Measurements from ENCODE around the gene POGK. TPM values are rescaled to one million over a fixed set of nuclear protein-coding genes. Genes with fewer than 3 reads are reported as not detected.
"Not testable (repeated sequence)": the region's sequence is repeated elsewhere in the genome, so short reads cannot be mapped to it uniquely, and the experiment has no call there.

The POGK gene
- total and polyA plus RNA-seq, 9 of the 15 experiments (the other 6 are each of a cell fraction or from before 2014, with no cell fraction given): 6.1 to 44.5 (median 24.3) TPM

DNA sequence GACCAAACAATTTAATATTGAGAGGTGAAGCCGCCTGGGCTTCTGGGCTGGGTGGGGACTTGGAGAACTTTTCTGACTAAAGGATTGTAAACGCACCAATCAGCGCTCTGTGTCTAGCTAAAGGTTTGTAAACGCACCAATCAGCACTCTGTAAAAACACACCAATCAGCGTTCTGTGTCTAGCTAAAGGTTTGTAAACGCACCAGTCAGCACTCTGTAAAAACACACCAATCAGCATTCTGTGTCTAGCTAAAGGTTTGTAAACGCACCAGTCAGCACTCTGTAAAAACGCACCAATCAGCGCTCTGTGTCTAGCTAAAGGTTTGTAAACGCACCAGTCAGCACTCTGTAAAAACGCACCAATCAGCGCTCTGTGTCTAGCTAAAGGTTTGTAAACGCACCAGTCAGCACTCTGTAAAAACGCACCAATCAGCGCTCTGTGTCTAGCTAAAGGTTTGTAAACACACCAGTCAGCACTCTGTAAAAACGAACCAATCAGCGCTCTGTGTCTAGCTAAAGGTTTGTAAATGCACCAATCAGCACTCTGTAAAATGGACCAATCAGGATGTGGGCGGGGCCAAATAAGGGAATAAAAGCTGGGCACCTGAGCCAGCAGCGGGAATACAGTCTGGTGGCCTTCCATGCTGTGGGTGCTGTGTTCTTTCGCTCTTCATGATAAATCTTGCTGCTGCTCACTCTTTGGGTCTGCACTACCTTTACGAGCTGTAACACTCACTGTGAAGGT, 39.1 kb downstream of the POGK start:
- CTCF ChIA-PET (ENCODE audit: low intra/inter-chr PET ratio); in situ Hi-C loops (cut with MboI); H3K9me1 ChIP-seq (ENCODE audit: control insufficient read depth, insufficient read depth, low read length); intact Hi-C loops (cut with micrococcal nuclease); FAIRE-seq; BruUV-seq (replicated peaks); H2AFZ ChIP-seq (ENCODE audit: low read depth, low read length); H3K36me3 ChIP-seq (ENCODE audit: control insufficient read depth, insufficient read depth, low read length); H3K27ac ChIP-seq (ENCODE audit: extremely low read depth, low read depth, low read length); H3K9me3 ChIP-seq (replicated peaks; ENCODE audit: control insufficient read depth, insufficient read depth, low read depth, low read length); H3K27me3 ChIP-seq (ENCODE audit: control insufficient read depth in 2 of 2, insufficient read depth in 2 of 2, low read length in 2 of 2); ATAC-seq; H3K4me3 ChIP-seq; H3K4me2 ChIP-seq (ENCODE audit: insufficient read depth, low read length); DNase-seq (ENCODE audit: extremely low read depth in 1 of 4, low spot score in 3 of 4); H3K9ac ChIP-seq (ENCODE audit: insufficient read depth in 1 of 2, low read depth in 2 of 2, low read length in 2 of 2); H4K20me1 ChIP-seq (replicated peaks; ENCODE audit: control insufficient read depth, insufficient read depth, low read length): not testable (repeated sequence)
- H3K4me1 ChIP-seq (replicated peaks in 1 of 2; ENCODE audit: control insufficient read depth in 2 of 2, insufficient read depth in 2 of 2, low read length in 2 of 2): peaks cover 9 to 13% of the 10 kb centered on the region in 2 experiments; a peak in 4 of 5 replicates
- TF ChIP-seq CC2D1A (IDR thresholded peaks at IDR 0.05) (0 out of 2 replicates have a peak, but pooled peaks have one; percentile 42), NFYB (IDR thresholded peaks at IDR 0.05; ENCODE audit: extremely low read depth, insufficient read length) (peak; percentile 56), MBD2 (IDR thresholded peaks at IDR 0.05; ENCODE audit: borderline replicate concordance, low read depth) (0 out of 2 replicates have a peak, but pooled peaks have one; percentile 26), ZNF316 (IDR thresholded peaks at IDR 0.05) (peak; percentile 76), C11orf30 (IDR thresholded peaks at IDR 0.05; ENCODE audit: low read depth) (peak; percentile 16; the same call in 1 of the 2 replicates), MAFG (tag; conservative IDR thresholded peaks at IDR 0.05) (0 out of 2 replicates have a peak, but pooled peaks have one; percentile 29)
- peaks cover 27% of the 10 kb centered on the region for H3K79me2 ChIP-seq (ENCODE audit: control insufficient read depth, insufficient read depth, low read length)
- WGBS (ENCODE audit: insufficient coverage, low coverage, missing lambda C conversion rate): 86% methylated on average over 17 of the region's 21 CpGs
- POLR2A ChIA-PET: interaction anchor here (1.2 kb wide), 1 partner anchor 15 kb away, joined by 4 read pairs; no protein-coding TSS in a partner anchor
